DMS 273 treated with DMSO at 0.1 percent for 48 hours (cell line): ENCODE data around the gene OSM.

Experiments used
- DNase-seq: peaks from one replicate; lab custom pipeline; 2025; lab: John Stamatoyannopoulos, UW

Gene OSM

GRCh38 chr22:30266445-30267381, at the start of gene OSM:
Gene OSM (minus strand): TSS chr22:30266851. CDS start chr22:30266799, 52 bp downstream.
- no peak for DNase-seq

- DNase-seq: no peak
These were observed 49.4 kb upstream of the OSM start for GRCh38 chr22:30315962-30316576.

- no peak for DNase-seq
These were observed 48.3 kb upstream of the OSM start for GRCh38 chr22:30314915-30315314.

GRCh38 chr22:30313527-30314363, 47.1 kb upstream of the OSM start:
- no peak for DNase-seq

GRCh38 chr22:30312053-30312452, 45.4 kb upstream of the OSM start:
- no peak for DNase-seq

- DNase-seq: no peak
These were observed 44.5 kb upstream of the OSM start for GRCh38 chr22:30310881-30311771.

- DNase-seq: no peak
These were observed 43.5 kb upstream of the OSM start for GRCh38 chr22:30309951-30310741.

GRCh38 chr22:30308518-30309230, 42.0 kb upstream of the OSM start:
- no peak for DNase-seq

- DNase-seq: no peak
These were observed 41.4 kb upstream of the OSM start for GRCh38 chr22:30308093-30308492.

GRCh38 chr22:30307041-30307574, 40.5 kb upstream of the OSM start:
- no peak for DNase-seq

GRCh38 chr22:30306627-30307011, 40.0 kb upstream of the OSM start:
- DNase-seq: no peak

- DNase-seq: no peak
These were observed 39.4 kb upstream of the OSM start for GRCh38 chr22:30305906-30306626.

- DNase-seq: no peak
These were observed 38.9 kb upstream of the OSM start for GRCh38 chr22:30305519-30305905.

- no peak for DNase-seq
These were observed 38.0 kb upstream of the OSM start for GRCh38 chr22:30304495-30305244.

- no peak for DNase-seq
These were observed 36.1 kb upstream of the OSM start for GRCh38 chr22:30302810-30303138.

GRCh38 chr22:30301995-30302809, 35.6 kb upstream of the OSM start:
- DNase-seq: no peak

GRCh38 chr22:30299322-30299721, 32.7 kb upstream of the OSM start:
- DNase-seq: no peak
